HepG2 (cell line): ENCODE measurements around the gene MYEOV. TPM values are rescaled to one million over a fixed set of nuclear protein-coding genes. Genes with fewer than 3 reads are reported as not detected.

ENCODE experiments used
- ATAC-seq: fragments of 200-7000 bp; cut with Tn5 transposase; 3 replicates; pipeline ENCODE4 v1.9.1; 2020; ENCODE audit warnings: mild to moderate bottlenecking, moderate library complexity
- BruUV-seq: library from RNA; stranded (reverse); fragments of 400-500 nt; replicated peaks from 2 replicates; lab custom pipeline; 2021; lab: Mats Ljungman, UMichigan
- CTCF ChIA-PET: fragments of 300-600 bp; formaldehyde crosslinking; extraction: SDS; loops from one replicate; lab custom pipeline; 2021; ENCODE audit warnings: low total read pairs, inconsistent platforms, low intra/inter-chr PET ratio; lab: Yijun Ruan, JAX
- POLR2A ChIA-PET: fragments of 350-600 bp; sonication (Branson Sonifier 250); formaldehyde crosslinking; loops from one replicate; lab custom pipeline; 2020; ENCODE audit warnings: antibody characterized with exemption, inconsistent platforms; lab: Yijun Ruan, JAX
- DNase-seq: peaks from one replicate; pipeline ENCODE4 v3.0.0-alpha.2; 2015; ENCODE audit warnings: low spot score
- FAIRE-seq: peaks from 3 replicates; lab custom pipeline; 2011; peaks lifted over from hg19 to GRCh38; lab: Jason Lieb, UNC
- H2AFZ ChIP-seq: one replicate; pipeline ENCODE4 v1.6.1; 2011; ENCODE audit warnings: low read length, inconsistent platforms
- H3K27ac ChIP-seq: fragments of 300-600 bp; 3 replicates; pipeline ENCODE4 v1.8.0; 2011; ENCODE audit warnings: mixed run types, mild to moderate bottlenecking, mixed read lengths, low read length, inconsistent platforms; ENCODE audit not compliant: insufficient read depth; ENCODE audit errors: extremely low read length
- H3K27me3 ChIP-seq, 2 experiments: fragments of 200-600 bp in 1 of 2; 2 replicates in 1 of 2; 3 replicates in 1 of 2; pipeline versions ENCODE4 v1.6.0 to v1.8.0; 2011; ENCODE audit warnings: low read length in 2 of 2, mild to moderate bottlenecking in 2 of 2, moderate library complexity in 2 of 2, inconsistent platforms in 1 of 2; ENCODE audit not compliant: insufficient read depth in 2 of 2, control insufficient read depth in 1 of 2
- H3K36me3 ChIP-seq, 2 experiments: fragments of 200-600 bp in 1 of 2; replicated peaks in 1 of 2; 2 replicates in 1 of 2; 3 replicates in 1 of 2; pipeline versions ENCODE4 v1.5.1 to v1.8.0; 2011; ENCODE audit warnings: low read length in 2 of 2, inconsistent platforms in 1 of 2; ENCODE audit not compliant: insufficient read depth in 2 of 2, control insufficient read depth in 1 of 2
- H3K4me1 ChIP-seq: 2 replicates; pipeline ENCODE4 v1.5.1; 2012; ENCODE audit warnings: low read length, inconsistent platforms; ENCODE audit not compliant: insufficient read depth
- H3K4me2 ChIP-seq: 2 replicates; pipeline ENCODE4 v1.6.0; 2011; ENCODE audit warnings: low read depth, low read length, inconsistent platforms
- H3K4me3 ChIP-seq, 3 experiments: fragments of 200-600 bp in 1 of 3; sonication (generic), shearing (Covaris generic) in 1 of 3; replicated peaks in 1 of 3; 2 replicates each; pipeline ENCODE4 v1.5.1; 2011 to 2016; ENCODE audit warnings: low read length in 3 of 3, inconsistent platforms in 2 of 3, low read depth in 2 of 3, mild to moderate bottlenecking in 2 of 3, control low read depth in 1 of 3, mixed read lengths in 1 of 3; ENCODE audit not compliant: insufficient read depth in 1 of 3
- H3K79me2 ChIP-seq: one replicate; pipeline ENCODE4 v1.6.1; 2011; ENCODE audit warnings: low read length, inconsistent platforms; ENCODE audit not compliant: insufficient read depth
- H3K9ac ChIP-seq: 2 replicates; pipeline ENCODE4 v1.6.0; 2011; ENCODE audit warnings: mild to moderate bottlenecking, low read depth, low read length, inconsistent platforms; ENCODE audit not compliant: insufficient read depth
- H3K9me3 ChIP-seq: 2 replicates; pipeline ENCODE4 v1.5.1; 2012; ENCODE audit warnings: mild to moderate bottlenecking, low read length
- H4K20me1 ChIP-seq: 2 replicates; pipeline ENCODE4 v1.6.0; 2011; ENCODE audit warnings: inconsistent platforms, mild to moderate bottlenecking, low read length, moderate library complexity; ENCODE audit not compliant: insufficient read depth
- BCL3 ChIP-seq: sonication (generic); formaldehyde crosslinking; IDR thresholded peaks from 2 replicates; pipeline ENCODE4 v1.5.1; 2020; ENCODE audit warnings: mild to moderate bottlenecking, missing genetic modification reagents, moderate library complexity
- ETV5 ChIP-seq: IDR thresholded peaks from 2 replicates; pipeline ENCODE4 v1.6.1; 2018; ENCODE audit warnings: missing biosample characterization, missing genetic modification reagents, inconsistent platforms, borderline replicate concordance
- FOXA1 ChIP-seq, 2 experiments: fragments of 450-650 bp in 1 of 2; sonication (generic) in 1 of 2; formaldehyde crosslinking in 1 of 2; IDR thresholded peaks; 2 replicates each; pipeline versions ENCODE4 v1.4.0 to v1.6.1; 2016 to 2020; ENCODE audit warnings: missing genetic modification reagents in 1 of 2
- NCOA2 ChIP-seq: sonication (generic); formaldehyde crosslinking; IDR thresholded peaks from 2 replicates; pipeline ENCODE4 v1.8.0; 2022; ENCODE audit warnings: inconsistent platforms
- RBFOX2 ChIP-seq: fragments of 200-400 bp; formaldehyde crosslinking; IDR thresholded peaks from 2 replicates; pipeline ENCODE4 v1.6.1; 2017; ENCODE audit warnings: low read depth, mild to moderate bottlenecking, low read length
- SP5 ChIP-seq: IDR thresholded peaks from 2 replicates; pipeline ENCODE4 v1.6.1; 2016; ENCODE audit warnings: low read depth, borderline replicate concordance
- TCF7 ChIP-seq: sonication (generic); IDR thresholded peaks from 2 replicates; pipeline ENCODE4 v1.6.1; 2016; ENCODE audit warnings: antibody characterized with exemption, low read depth
- WGBS: methylation state at CpG from one replicate; pipeline ENCODE4 v1.1.6; 2017; ENCODE audit warnings: low lambda C conversion rate; 5-methylcytosine and 5-hydroxymethylcytosine counted together
- in situ Hi-C: cut with HindIII; loops from 2 replicates; pipeline ENCODE4 v1.10.0; 2017; ENCODE audit warnings: low pct_unique_long_range_greater_than_20kb; ENCODE audit not compliant: extremely low pct_ligation_motif_present
- intact Hi-C: fragments of 100-400 bp; cut with micrococcal nuclease; formaldehyde crosslinking; loops from one replicate; pipeline ENCODE4 v1.10.0; 2022; ENCODE audit not compliant: unreplicated experiment
- polyA plus RNA-seq, 8 experiments: library from polyadenylated mRNA; depleted of rRNA in 3 of 8; stranded (reverse) in 7 of 8; unstranded in 1 of 8; fragments of >200 nt; fragmentation: Illumina TruSeq in 4 of 8; extraction: Trizol in 4 of 8; gene quantifications; 2 replicates each; pipeline versions ENCODE4 v1.2.1 to v1.2.3, GENCODE V29; 2011 to 2016; ENCODE audit warnings: low read depth in 4 of 8, missing spikeins in 1 of 8, mixed read lengths in 1 of 8; ENCODE audit not compliant: insufficient read depth in 1 of 8
- total RNA-seq, 5 experiments: library from RNA; depleted of rRNA; stranded (reverse); fragments of >200 nt; fragmentation: Illumina TruSeq; extraction: Trizol; gene quantifications; 2 replicates each; pipeline ENCODE4 v1.2.3, GENCODE V29; 2016; ENCODE audit warnings: low read depth in 1 of 5
- TF ChIP-seq, protein P1 (sequence below): sonication (generic); formaldehyde crosslinking; IDR thresholded peaks from 2 replicates; pipeline ENCODE4 v1.4.0; 2020; ENCODE audit warnings: missing genetic modification reagents

The MYEOV gene
- total and polyA plus RNA-seq, 2 of the 13 experiments (the other 11 are each of a cell fraction or from before 2014, with no cell fraction given): 0.33 to 1.8 TPM

- intact Hi-C loops: no loop called here
- FAIRE-seq: no peak
- peaks cover 4 to 52% of the 10 kb centered on the region in 2 experiments; a peak in 3 of 5 replicates for H3K27me3 ChIP-seq
- BruUV-seq: no TSS peak
- TF ChIP-seq BCL3 (CRISPR knock-in tag): no peak
- peak; percentile 19; the same call in 1 of the 2 replicates for TF ChIP-seq ETV5 (CRISPR knock-in tag)
- TF ChIP-seq SP5 (CRISPR knock-in tag): peak; percentile 39; the same call in 1 of the 2 replicates
- peak; percentile 49; the same call in 1 of the 2 replicates for TF ChIP-seq TCF7
- TF ChIP-seq FOXA1 (IDR thresholded peaks at IDR 0.05): no peak
- TF ChIP-seq FOXA1 (CRISPR knock-in tag; IDR thresholded peaks at IDR 0.05): peak; percentile 31; the same call in 1 of the 2 replicates
- TF ChIP-seq NCOA2 (CRISPR knock-in tag): peak; percentile 20; the same call in 1 of the 2 replicates
- TF ChIP-seq RBFOX2: no peak
- TF ChIP-seq, protein P1, sequence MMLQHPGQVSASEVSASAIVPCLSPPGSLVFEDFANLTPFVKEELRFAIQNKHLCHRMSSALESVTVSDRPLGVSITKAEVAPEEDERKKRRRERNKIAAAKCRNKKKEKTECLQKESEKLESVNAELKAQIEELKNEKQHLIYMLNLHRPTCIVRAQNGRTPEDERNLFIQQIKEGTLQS (CRISPR knock-in tag): no peak
- TF ChIP-seq, all 625 proteins: peak for 5
- H3K9me3 ChIP-seq: no peaks in the 10 kb centered on the region
- H2AFZ ChIP-seq: no peak overlapping the region
- no peak overlapping the region for H3K4me3 ChIP-seq
- H3K4me1 ChIP-seq: peaks cover 18% of the 10 kb centered on the region
- peak overlapping the region; percentile 26; the same call in 1 of the 2 replicates for H3K4me2 ChIP-seq
- in situ Hi-C loops: no loop called here
- POLR2A ChIA-PET: no interaction called here
- DNase-seq: peak; percentile 54
- H3K36me3 ChIP-seq: no peaks in the 10 kb centered on the region
- peak; percentile 53 for ATAC-seq
- no peaks in the 10 kb centered on the region for H3K79me2 ChIP-seq
- 2% methylated on average over 10 of the region's 12 CpGs for WGBS
- no peaks in the 10 kb centered on the region for H4K20me1 ChIP-seq
- CTCF ChIA-PET: no interaction called here
- H3K27ac ChIP-seq: no peak overlapping the region
- no peak overlapping the region for H3K9ac ChIP-seq
These were observed 26.6 kb upstream of the MYEOV start for GRCh38 chr11:69267395-69267805.
